BE2C (cell line): ENCODE measurements around the gene C4A.

Experiments used
- DNase-seq: peaks from one replicate; pipeline ENCODE4 v3.0.0-alpha.2; 2020
- H3K27me3 ChIP-seq: fragments of 250-450 bp; sonication (Bioruptor Pico); 2 replicates; pipeline ENCODE4 v1.5.1; 2020; ENCODE audit warnings: mild to moderate bottlenecking
- H3K36me3 ChIP-seq: fragments of 250-450 bp; sonication (Bioruptor Pico); 2 replicates; pipeline ENCODE4 v1.5.1; 2020; ENCODE audit warnings: mild to moderate bottlenecking
- H3K4me1 ChIP-seq: fragments of 250-450 bp; sonication (Bioruptor Pico); 2 replicates; pipeline ENCODE4 v1.5.1; 2020
- H3K4me3 ChIP-seq: 2 replicates; pipeline ENCODE4 v1.5.1; 2011; ENCODE audit warnings: low read depth, low read length
- H3K9me3 ChIP-seq: fragments of 250-450 bp; sonication (Bioruptor Pico); 2 replicates; pipeline ENCODE4 v1.5.1; 2020
- TF ChIP-seq, protein P1 (sequence below): IDR thresholded peaks from 2 replicates; pipeline ENCODE4 v1.5.1; 2012; ENCODE audit warnings: mild to moderate bottlenecking, low read depth, low read length

C4A gene

DNA sequence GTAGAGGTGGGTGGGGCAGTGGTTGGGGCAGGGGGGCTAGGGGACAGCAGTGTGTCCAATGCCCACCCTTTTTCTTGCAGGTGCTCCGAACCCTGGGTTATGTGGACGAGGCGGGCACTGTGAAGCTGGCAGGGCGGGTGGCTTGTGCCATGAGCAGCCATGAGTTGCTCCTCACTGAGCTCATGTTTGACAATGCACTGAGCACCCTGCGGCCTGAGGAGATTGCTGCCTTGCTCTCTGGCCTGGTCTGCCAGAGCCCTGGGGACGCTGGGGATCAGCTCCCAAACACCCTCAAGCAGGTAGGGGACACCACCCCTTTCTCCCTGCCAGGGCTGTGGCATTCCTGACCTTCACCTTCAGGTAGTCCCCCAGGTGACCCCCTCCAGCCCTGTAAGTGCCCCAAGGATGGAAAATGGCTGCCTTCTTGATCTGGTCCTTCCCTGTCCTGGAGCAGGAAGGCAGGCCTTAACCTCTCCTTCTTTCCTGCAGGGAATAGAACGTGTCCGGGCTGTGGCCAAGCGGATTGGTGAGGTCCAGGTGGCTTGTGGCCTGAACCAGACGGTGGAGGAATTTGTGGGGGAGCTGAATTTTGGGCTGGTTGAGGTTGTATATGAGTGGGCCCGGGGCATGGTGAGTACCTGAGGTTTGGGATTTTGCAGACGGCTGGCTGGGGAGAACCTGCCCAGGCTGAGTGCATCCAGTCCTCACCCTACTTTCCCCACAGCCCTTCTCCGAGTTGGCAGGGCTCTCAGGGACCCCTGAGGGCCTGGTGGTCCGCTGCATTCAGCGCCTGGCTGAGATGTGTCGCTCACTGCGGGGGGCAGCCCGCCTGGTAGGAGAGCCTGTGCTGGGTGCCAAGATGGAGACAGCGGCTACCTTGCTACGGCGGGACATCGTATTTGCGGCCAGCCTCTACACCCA is 12.8 kb upstream of the C4A start:
- H3K36me3 ChIP-seq = peaks cover 42% of the 10 kb centered on the region
- H3K4me3 ChIP-seq = no peak overlapping the region
- DNase-seq = no peak
- H3K9me3 ChIP-seq = no peaks in the 10 kb centered on the region
- TF ChIP-seq, protein P1, sequence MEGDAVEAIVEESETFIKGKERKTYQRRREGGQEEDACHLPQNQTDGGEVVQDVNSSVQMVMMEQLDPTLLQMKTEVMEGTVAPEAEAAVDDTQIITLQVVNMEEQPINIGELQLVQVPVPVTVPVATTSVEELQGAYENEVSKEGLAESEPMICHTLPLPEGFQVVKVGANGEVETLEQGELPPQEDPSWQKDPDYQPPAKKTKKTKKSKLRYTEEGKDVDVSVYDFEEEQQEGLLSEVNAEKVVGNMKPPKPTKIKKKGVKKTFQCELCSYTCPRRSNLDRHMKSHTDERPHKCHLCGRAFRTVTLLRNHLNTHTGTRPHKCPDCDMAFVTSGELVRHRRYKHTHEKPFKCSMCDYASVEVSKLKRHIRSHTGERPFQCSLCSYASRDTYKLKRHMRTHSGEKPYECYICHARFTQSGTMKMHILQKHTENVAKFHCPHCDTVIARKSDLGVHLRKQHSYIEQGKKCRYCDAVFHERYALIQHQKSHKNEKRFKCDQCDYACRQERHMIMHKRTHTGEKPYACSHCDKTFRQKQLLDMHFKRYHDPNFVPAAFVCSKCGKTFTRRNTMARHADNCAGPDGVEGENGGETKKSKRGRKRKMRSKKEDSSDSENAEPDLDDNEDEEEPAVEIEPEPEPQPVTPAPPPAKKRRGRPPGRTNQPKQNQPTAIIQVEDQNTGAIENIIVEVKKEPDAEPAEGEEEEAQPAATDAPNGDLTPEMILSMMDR = no peak
- no peaks in the 10 kb centered on the region for H3K27me3 ChIP-seq
- no peaks in the 10 kb centered on the region for H3K4me1 ChIP-seq

DNA sequence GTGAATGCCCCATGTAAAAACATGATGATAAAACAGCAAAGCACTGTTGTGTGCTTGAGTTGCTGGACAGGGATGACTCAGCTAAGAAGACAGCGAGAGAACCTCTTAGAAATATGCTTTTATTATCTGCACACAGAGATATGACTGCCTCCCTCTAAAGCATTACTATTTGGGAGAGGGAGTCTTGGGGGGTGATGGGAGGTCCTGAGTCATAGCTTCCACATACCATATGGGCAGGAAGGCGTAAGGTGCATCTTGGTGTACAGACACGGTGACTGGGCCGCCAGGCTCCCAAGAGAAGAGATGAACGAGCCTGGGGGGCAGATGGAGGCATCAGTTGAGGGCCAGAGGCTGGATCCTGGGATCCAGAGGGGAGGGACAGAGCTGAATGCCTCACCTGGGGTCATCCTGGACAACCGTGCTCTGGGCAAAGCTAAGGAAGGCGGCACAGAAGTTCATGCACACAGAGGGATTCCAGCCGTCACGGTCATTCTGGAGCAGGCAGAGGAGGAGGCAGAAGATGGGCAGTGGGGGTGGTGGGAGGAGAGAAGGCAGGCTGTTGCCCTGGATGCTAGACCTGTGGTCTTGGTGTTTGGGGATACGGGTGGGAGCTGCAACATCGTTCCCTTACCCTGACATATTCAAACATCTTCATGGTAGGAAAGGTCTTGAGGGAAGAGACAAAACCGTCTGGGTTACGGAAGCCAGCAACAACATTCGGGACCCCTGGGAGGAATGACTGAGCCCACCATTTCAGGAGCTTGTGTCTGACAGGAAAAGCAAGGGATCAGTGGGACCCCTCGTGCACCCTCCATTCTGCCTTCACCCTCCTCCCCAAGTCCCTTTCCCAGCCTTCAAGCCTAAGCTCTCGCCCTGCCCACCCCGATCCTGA is 11.9 kb upstream of the C4A start:
- TF ChIP-seq, protein P1 = no peak
- Histone ChIP-seq H3K4me1 (no peaks in the 10 kb centered on the region), H3K9me3 (no peaks in the 10 kb centered on the region), H3K4me3 (peak overlapping the region; percentile 82), H3K36me3 (peaks cover 36% of the 10 kb centered on the region), H3K27me3 (no peaks in the 10 kb centered on the region)
- DNase-seq = no peak

DNA sequence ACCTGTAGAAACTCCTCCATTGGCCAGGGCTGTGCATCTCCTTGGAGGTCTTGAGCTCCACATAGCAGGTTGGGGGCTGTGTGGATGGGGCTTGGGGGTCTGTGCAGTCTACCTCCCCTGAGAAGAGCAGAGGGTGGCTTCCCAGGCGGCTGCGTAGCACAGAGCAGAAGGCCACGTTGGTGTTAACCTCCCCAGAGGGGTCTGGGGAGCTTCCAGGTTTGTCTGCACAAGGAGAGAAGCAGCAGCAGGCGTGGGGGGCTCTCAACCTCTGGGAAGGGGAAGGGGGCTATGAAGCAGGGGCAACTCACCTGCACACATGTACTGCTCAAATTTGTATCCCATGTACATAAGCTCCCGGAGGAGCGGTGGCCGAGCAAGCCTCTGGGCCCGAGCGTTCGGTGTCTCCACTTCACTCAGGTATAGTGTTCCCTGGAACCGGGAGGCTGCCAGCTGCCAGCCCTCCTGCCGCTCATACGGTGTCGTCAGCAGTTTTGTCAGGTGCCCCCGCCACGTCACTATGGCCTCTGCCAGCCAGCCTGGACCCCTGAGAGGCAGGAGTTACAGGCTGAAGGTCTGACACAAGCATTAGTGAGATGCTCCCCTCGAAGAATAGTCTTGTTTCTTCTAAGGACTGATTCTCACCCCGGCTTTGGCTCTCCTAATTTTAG is 11.1 kb upstream of the C4A start:
- H3K9me3 ChIP-seq = no peaks in the 10 kb centered on the region
- peaks cover 32% of the 10 kb centered on the region for H3K36me3 ChIP-seq
- no peaks in the 10 kb centered on the region for H3K4me1 ChIP-seq
- TF ChIP-seq, protein P1 = no peak
- peak overlapping the region; percentile 82 for H3K4me3 ChIP-seq
- peak; percentile 23 for DNase-seq
- H3K27me3 ChIP-seq = no peaks in the 10 kb centered on the region

DNA sequence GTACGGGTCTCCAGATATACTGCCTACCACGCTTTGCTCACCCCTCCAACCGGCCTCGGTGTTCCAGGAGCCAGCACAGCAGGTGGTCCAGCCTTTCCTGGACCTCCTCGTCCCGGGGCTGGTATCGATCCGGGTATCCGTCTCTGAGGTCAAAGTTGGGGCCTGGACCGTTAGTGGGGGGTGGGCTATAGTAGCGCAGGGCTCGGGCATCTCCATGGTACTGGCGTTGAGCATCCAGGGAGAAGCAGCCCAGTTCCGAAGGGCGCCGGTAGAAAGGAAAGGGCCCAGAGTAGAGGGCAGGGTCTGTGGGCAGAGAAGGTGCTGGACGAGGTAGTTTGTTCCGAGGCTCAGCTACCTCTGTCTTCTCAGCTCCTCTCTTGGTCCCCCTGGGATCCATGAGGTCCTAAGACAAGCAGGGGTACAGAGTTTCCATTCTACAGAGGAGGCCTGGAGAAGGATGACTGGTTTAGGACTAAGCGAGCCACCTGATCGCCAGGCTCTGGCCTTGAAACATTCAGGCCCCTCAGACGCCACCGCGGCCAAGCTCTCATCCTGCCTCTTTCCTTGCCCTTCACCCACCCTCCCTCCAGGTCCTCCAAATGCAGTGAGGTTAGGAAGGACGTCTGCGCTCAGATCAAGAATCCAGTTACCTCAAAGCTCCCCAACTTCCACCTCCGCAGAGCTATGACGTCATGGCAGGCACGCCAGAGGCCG is 10.4 kb upstream of the C4A start:
- no peak for DNase-seq
- no peaks in the 10 kb centered on the region for H3K4me1 ChIP-seq
- H3K4me3 ChIP-seq = peak overlapping the region; percentile 82
- peaks cover 29% of the 10 kb centered on the region for H3K36me3 ChIP-seq
- TF ChIP-seq, protein P1 = no peak
- H3K9me3 ChIP-seq = no peaks in the 10 kb centered on the region
- no peaks in the 10 kb centered on the region for H3K27me3 ChIP-seq

DNA sequence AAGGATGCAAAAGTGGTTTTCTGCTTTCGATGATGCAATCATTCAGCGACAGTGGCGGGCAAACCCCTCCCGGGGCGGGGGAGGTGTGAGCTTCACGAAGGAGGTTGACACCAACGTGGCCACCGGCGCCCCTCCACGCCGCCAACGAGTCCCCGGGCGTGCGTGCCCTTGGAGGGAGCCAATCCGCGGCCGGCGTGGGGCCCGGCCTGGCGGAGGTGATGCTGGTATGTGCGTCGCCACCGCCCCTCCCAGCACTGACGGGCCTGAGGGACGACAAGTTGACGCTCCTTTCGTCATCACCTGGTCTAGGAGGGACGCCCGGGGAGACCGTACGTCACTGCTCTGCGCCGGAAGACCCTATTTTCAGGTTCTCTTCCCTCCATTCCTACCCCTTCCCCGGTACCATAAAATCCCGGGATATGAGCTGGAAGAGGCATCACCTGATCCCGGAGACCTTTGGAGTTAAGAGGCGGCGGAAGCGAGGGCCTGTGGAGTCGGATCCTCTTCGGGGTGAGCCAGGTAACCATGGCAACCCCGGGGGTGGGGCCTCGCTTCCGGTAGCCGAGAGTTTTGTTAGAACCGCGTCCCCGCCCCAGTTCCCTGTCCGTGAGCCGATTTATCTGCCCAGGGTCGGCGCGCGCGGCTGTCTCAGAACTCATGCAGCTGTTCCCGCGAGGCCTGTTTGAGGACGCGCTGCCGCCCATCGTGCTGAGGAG is 9.7 kb upstream of the C4A start, which contains the start of gene DXO:
DXO (minus strand) TSS at position 146 of the 716 bp plus-strand sequence. CDS start 463 bp downstream, outside the sequence.
- H3K36me3 ChIP-seq = peaks cover 22% of the 10 kb centered on the region
- peak within 1 kb of the TSS; percentile 82 for H3K4me3 ChIP-seq
- no peaks in the 10 kb centered on the region for H3K27me3 ChIP-seq
- DNase-seq = peak; percentile 93
- TF ChIP-seq, protein P1 = no peak
- H3K9me3 ChIP-seq = no peaks in the 10 kb centered on the region
- H3K4me1 ChIP-seq = no peaks in the 10 kb centered on the region
